ENCODE results near the gene IGSF21. TPM values are rescaled to one million over a fixed set of nuclear protein-coding genes. Genes with fewer than 3 reads are reported as not detected.
"Not testable (repeated sequence)": the region's sequence is repeated elsewhere in the genome, so short reads cannot be mapped to it uniquely, and the experiment has no call there.

IGSF21 gene
- total RNA-seq, 1 donor from 2014 or later = not detected

- no peak overlapping the region for H3K4me3 ChIP-seq (ENCODE audit: low read depth, low read length)
- DNase-seq (ENCODE audit: low read depth) = no peak
- TF ChIP-seq CTCF (conservative IDR thresholded peaks at IDR 0.05; ENCODE audit: low read depth, low read length) = no peak
Observed at GRCh38 chr1:18157352-18157751, 49.8 kb downstream of the IGSF21 start.

- DNase-seq (ENCODE audit: low read depth) = no peak
- TF ChIP-seq CTCF (conservative IDR thresholded peaks at IDR 0.05; ENCODE audit: low read depth, low read length) = no peak
- H3K4me3 ChIP-seq (ENCODE audit: low read depth, low read length) = no peak overlapping the region
Observed at GRCh38 chr1:18157968-18158367, 50.4 kb downstream of the IGSF21 start.

- no peak overlapping the region for H3K4me3 ChIP-seq (ENCODE audit: low read depth, low read length)
- TF ChIP-seq CTCF (conservative IDR thresholded peaks at IDR 0.05; ENCODE audit: low read depth, low read length) = no peak
- no peak for DNase-seq (ENCODE audit: low read depth)
Observed at GRCh38 chr1:18158714-18159113, 51.1 kb downstream of the IGSF21 start.

GRCh38 chr1:18160290-18160942 is 52.8 kb downstream of the IGSF21 start:
- no peak for DNase-seq (ENCODE audit: low read depth)
- TF ChIP-seq CTCF (conservative IDR thresholded peaks at IDR 0.05; ENCODE audit: low read depth, low read length) = no peak
- no peak overlapping the region for H3K4me3 ChIP-seq (ENCODE audit: low read depth, low read length)

- no peak for TF ChIP-seq CTCF (conservative IDR thresholded peaks at IDR 0.05; ENCODE audit: low read depth, low read length)
- DNase-seq (ENCODE audit: low read depth) = no peak
- H3K4me3 ChIP-seq (ENCODE audit: low read depth, low read length) = no peak overlapping the region
Observed at GRCh38 chr1:18161690-18162089, 54.1 kb downstream of the IGSF21 start.

- not testable (repeated sequence) for DNase-seq (ENCODE audit: low read depth)
Observed at GRCh38 chr1:18165640-18166039, 58.0 kb downstream of the IGSF21 start.

GRCh38 chr1:18166341-18166740 is 58.7 kb downstream of the IGSF21 start:
- TF ChIP-seq CTCF (conservative IDR thresholded peaks at IDR 0.05; ENCODE audit: low read depth, low read length) = no peak
- no peak overlapping the region for H3K4me3 ChIP-seq (ENCODE audit: low read depth, low read length)
- DNase-seq (ENCODE audit: low read depth) = no peak

More at GRCh38 chr1:18165640-18166039, 58.0 kb downstream of the IGSF21 start:
- H3K4me3 ChIP-seq (ENCODE audit: low read depth, low read length) = not testable (repeated sequence)
